ENCODE data around the gene CCDC184.

DNA sequence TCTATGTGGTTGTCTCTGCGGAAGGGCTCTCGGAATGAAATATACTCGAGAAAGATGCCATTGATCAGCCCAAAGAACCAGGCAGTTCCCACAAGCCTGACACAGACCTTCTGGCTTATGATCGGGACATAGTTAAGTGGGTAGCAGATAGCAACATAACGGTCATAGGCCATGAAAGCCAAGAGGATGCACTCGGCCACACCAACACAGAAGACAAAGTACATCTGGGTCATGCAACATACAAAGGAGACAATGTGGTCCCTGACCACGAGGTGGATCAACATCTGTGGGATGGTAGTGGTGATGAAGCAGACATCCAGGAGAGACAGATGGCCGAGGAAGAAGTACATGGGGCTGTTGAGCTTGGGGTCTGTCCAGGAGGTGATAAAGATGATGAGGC, 19.3 kb downstream of the CCDC184 start:
- no peak for TF ChIP-seq CTCF (IDR thresholded peaks at IDR 0.05; ENCODE audit: low read length)
- no peak for TF ChIP-seq EZH2 (IDR thresholded peaks at IDR 0.05; ENCODE audit: borderline replicate concordance, low read length)
